Mesothelial cell of epicardium (in vitro differentiated cells): ENCODE measurements around the gene MUC4. TPM values are rescaled to one million over a fixed set of nuclear protein-coding genes. Genes with fewer than 3 reads are reported as not detected.

Experiments
- DNase-seq, 2 experiments: peaks; one replicate each; pipeline ENCODE4 v3.0.0; 2021; ENCODE audit warnings: low spot score in 2 of 2; ENCODE audit not compliant: unreplicated experiment in 2 of 2
- H3K27ac Mint-ChIP-seq: 2 replicates; pipeline ENCODE4 v1.8.0; 2021; ENCODE audit warnings: mixed read lengths
- H3K27me3 Mint-ChIP-seq: 2 replicates; pipeline ENCODE4 v1.8.0; 2021; ENCODE audit warnings: low read depth, mixed read lengths
- H3K36me3 Mint-ChIP-seq: 2 replicates; pipeline ENCODE4 v1.8.0; 2021; ENCODE audit warnings: mixed read lengths
- H3K4me1 Mint-ChIP-seq: 2 replicates; pipeline ENCODE4 v1.8.0; 2021; ENCODE audit warnings: mixed read lengths
- H3K4me3 Mint-ChIP-seq: 2 replicates; pipeline ENCODE4 v1.8.0; 2021; ENCODE audit warnings: mild to moderate bottlenecking, moderate library complexity, mixed read lengths
- H3K9me3 Mint-ChIP-seq: 2 replicates; pipeline ENCODE4 v1.8.0; 2021; ENCODE audit warnings: mixed read lengths
- CTCF ChIP-seq: fragments of 200-600 bp; sonication (generic); IDR thresholded peaks from one replicate; pipeline ENCODE4 v1.5.0; 2021; ENCODE audit warnings: antibody characterized with exemption; ENCODE audit not compliant: unreplicated experiment
- total RNA-seq: library from RNA; stranded (reverse); gene quantifications from 3 replicates; pipeline ENCODE4 v1.2.1, GENCODE V29; 2021

The MUC4 gene
- total RNA-seq, 1 donor from 2014 or later, result 0.96 TPM

DNA sequence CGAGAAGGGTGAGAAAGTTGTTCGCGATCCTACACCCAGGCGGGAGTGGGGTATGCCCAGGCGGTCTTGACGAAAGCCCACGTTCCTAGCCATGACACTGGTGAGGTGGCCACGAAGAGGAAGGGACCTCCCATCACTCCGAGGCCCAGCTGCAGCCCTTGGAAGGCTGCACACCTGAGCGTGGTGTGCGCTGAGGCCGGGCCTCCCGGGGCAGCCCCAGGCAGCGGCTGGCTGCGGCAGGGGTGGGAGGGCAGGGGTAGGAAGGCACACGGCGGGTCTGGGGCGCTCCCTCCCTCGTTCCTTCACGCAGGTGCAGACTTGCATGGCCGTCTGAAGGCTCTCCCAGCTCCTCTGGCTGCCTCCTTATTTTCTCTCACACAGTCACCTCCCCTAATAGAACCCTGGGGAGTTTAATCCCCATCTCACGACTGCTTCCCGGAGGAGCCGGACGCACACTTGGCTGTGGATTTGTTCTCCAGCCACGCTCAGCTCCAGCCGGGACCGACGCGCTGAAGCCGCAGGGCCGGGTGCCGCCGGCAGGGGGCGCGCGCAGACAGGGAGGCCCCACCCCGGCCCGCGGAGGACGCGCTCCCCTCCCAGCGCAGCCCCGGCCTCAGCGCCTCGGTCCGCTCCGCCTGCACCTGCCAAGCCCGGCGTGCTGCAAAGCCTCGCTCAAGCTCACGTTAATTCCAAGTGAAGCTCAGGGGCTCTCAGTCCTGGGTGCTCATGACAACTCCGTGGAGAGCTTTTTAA lies 37.8 kb upstream of the MUC4 start:
- H3K27me3 Mint-ChIP-seq, result peaks cover 3% of the 10 kb centered on the region
- TF ChIP-seq CTCF, result no peak
- H3K36me3 Mint-ChIP-seq, result no peaks in the 10 kb centered on the region
- no peak for DNase-seq
- no peak overlapping the region for H3K4me3 Mint-ChIP-seq
- no peaks in the 10 kb centered on the region for H3K9me3 Mint-ChIP-seq
- no peaks in the 10 kb centered on the region for H3K4me1 Mint-ChIP-seq
- no peak overlapping the region for H3K27ac Mint-ChIP-seq

GRCh38 chr3:195847055-195847950 lies 35.6 kb upstream of the MUC4 start:
- H3K27ac Mint-ChIP-seq, result no peak overlapping the region
- H3K27me3 Mint-ChIP-seq, result peaks cover 3% of the 10 kb centered on the region
- DNase-seq, result no peak
- no peak for TF ChIP-seq CTCF
- no peaks in the 10 kb centered on the region for H3K9me3 Mint-ChIP-seq
- H3K36me3 Mint-ChIP-seq, result no peaks in the 10 kb centered on the region
- no peaks in the 10 kb centered on the region for H3K4me1 Mint-ChIP-seq
- H3K4me3 Mint-ChIP-seq, result no peak overlapping the region

- no peak overlapping the region for H3K4me3 Mint-ChIP-seq
- no peaks in the 10 kb centered on the region for H3K36me3 Mint-ChIP-seq
- no peak for DNase-seq
- H3K27ac Mint-ChIP-seq, result no peak overlapping the region
- no peaks in the 10 kb centered on the region for H3K27me3 Mint-ChIP-seq
- no peaks in the 10 kb centered on the region for H3K4me1 Mint-ChIP-seq
- no peak for TF ChIP-seq CTCF
- H3K9me3 Mint-ChIP-seq, result no peaks in the 10 kb centered on the region
Observed at GRCh38 chr3:195845483-195845882, 33.8 kb upstream of the MUC4 start.

- no peak for TF ChIP-seq CTCF
- Mint-ChIP-seq H3K4me3 (no peak overlapping the region), H3K36me3 (no peaks in the 10 kb centered on the region), H3K27ac (no peak overlapping the region), H3K4me1 (no peaks in the 10 kb centered on the region), H3K27me3 (no peaks in the 10 kb centered on the region), H3K9me3 (no peaks in the 10 kb centered on the region)
- no peak for DNase-seq
Observed at GRCh38 chr3:195844671-195845218, 33.0 kb upstream of the MUC4 start.

DNA sequence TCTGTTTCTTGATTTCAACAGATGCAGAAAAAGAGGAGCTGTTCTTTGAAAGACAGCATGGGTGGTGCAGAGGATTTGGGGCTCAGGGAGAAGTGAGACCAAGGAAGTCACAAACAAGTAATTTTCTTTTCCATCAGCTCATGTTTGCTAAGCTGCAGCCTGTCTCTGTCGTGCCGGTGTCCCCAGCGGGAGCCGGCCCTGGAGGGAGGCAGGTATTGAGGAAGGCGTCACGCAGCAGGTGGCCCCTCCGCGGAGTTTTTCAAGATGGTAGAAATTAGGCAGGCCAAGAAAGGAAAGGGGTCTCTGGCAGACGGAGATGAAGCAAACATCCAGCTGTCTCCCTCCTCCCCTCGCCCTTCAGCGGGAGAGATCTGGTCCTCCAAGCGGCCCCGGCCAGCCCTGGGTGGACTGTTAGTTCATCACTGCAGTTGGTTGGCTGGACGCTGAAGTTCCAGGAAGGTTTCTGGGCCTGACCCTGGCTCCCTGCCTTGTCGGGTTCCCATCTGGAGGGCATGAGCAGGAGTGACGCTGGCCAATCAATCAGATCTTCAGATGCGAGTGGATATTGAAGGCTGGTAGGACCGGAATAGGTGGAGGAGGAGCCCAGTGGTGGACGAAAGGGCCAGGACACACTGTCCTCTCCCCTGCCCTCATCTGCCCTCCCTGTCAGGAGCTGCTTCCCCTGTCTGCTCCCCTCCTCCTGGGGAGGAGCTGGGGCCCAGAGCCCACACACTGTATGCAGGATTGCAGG lies 27.7 kb upstream of the MUC4 start:
- TF ChIP-seq CTCF, result no peak
- Mint-ChIP-seq H3K4me3 (no peak overlapping the region), H3K27ac (no peak overlapping the region)

More for the DNA sequence above, 27.7 kb upstream of the MUC4 start:
- no peaks in the 10 kb centered on the region for H3K9me3 Mint-ChIP-seq
- no peak for DNase-seq
- no peaks in the 10 kb centered on the region for H3K4me1 Mint-ChIP-seq
- no peaks in the 10 kb centered on the region for H3K36me3 Mint-ChIP-seq
- H3K27me3 Mint-ChIP-seq, result peaks cover 3% of the 10 kb centered on the region
